RWPE2 (cell line): ENCODE data around the gene HECW1.
"Not testable (repeated sequence)": the region's sequence is repeated elsewhere in the genome, so short reads cannot be mapped to it uniquely, and the experiment has no call there.

ENCODE experiments used
- ATAC-seq: fragments of 200-7000 bp; cut with Tn5 transposase; 3 replicates; pipeline ENCODE4 v1.9.1; 2021; ENCODE audit warnings: low read depth
- DNase-seq: peaks from one replicate; pipeline ENCODE4 v3.0.0-alpha.2; 2020; ENCODE audit warnings: low spot score
- H3K27ac ChIP-seq: fragments of 450-650 bp; 2 replicates; pipeline ENCODE4 v1.5.1; 2017; ENCODE audit warnings: mild to moderate bottlenecking; ENCODE audit not compliant: poor library complexity, severe bottlenecking
- H3K27me3 ChIP-seq: fragments of 250-450 bp; sonication (Bioruptor Pico); 2 replicates; pipeline ENCODE4 v1.5.1; 2021; ENCODE audit warnings: mild to moderate bottlenecking, moderate library complexity; ENCODE audit not compliant: insufficient read depth, poor library complexity, severe bottlenecking
- H3K36me3 ChIP-seq: fragments of 250-450 bp; sonication (Bioruptor Pico); 2 replicates; pipeline ENCODE4 v1.5.1; 2020; ENCODE audit warnings: low read depth, mild to moderate bottlenecking, moderate library complexity
- H3K4me1 ChIP-seq: fragments of 250-450 bp; sonication (Bioruptor Pico); 2 replicates; pipeline ENCODE4 v1.5.1; 2021; ENCODE audit warnings: mild to moderate bottlenecking, moderate library complexity; ENCODE audit not compliant: insufficient read depth, poor library complexity, severe bottlenecking
- H3K4me3 ChIP-seq: fragments of 250-450 bp; sonication (Bioruptor Pico); 2 replicates; pipeline ENCODE4 v1.5.1; 2021; ENCODE audit warnings: mild to moderate bottlenecking, moderate library complexity; ENCODE audit not compliant: severe bottlenecking
- H3K9me3 ChIP-seq: fragments of 250-450 bp; sonication (Bioruptor Pico); 2 replicates; pipeline ENCODE4 v1.5.1; 2021; ENCODE audit warnings: mild to moderate bottlenecking, moderate library complexity; ENCODE audit not compliant: severe bottlenecking
- CTCF ChIP-seq: fragments of 450-650 bp; IDR thresholded peaks from one replicate; pipeline ENCODE4 v1.5.1; 2017; ENCODE audit warnings: mild to moderate bottlenecking, moderate library complexity; ENCODE audit not compliant: poor library complexity, severe bottlenecking

HECW1 gene

GRCh38 chr7:43481902-43482678 is 369.6 kb downstream of the HECW1 start:
- Histone ChIP-seq H3K27ac (no peak overlapping the region), H3K27me3 (no peaks in the 10 kb centered on the region), H3K4me3 (no peak overlapping the region), H3K9me3 (no peaks in the 10 kb centered on the region), H3K4me1 (peaks cover 4% of the 10 kb centered on the region), H3K36me3 (no peaks in the 10 kb centered on the region)
- no peak for DNase-seq
- no peak for ATAC-seq
- no peak for TF ChIP-seq CTCF

- no peaks in the 10 kb centered on the region for H3K27me3 ChIP-seq
- H3K4me3 ChIP-seq: no peak overlapping the region
- no peaks in the 10 kb centered on the region for H3K36me3 ChIP-seq
- no peaks in the 10 kb centered on the region for H3K9me3 ChIP-seq
- peaks cover 4% of the 10 kb centered on the region for H3K4me1 ChIP-seq
- no peak overlapping the region for H3K27ac ChIP-seq
- ATAC-seq (peak; percentile 27; the same call in 2 of the 3 replicates), DNase-seq (no peak)
- no peak for TF ChIP-seq CTCF
These were observed 370.3 kb downstream of the HECW1 start for GRCh38 chr7:43482679-43483252.

- Histone ChIP-seq H3K27ac (no peak overlapping the region), H3K4me1 (peaks cover 4% of the 10 kb centered on the region), H3K9me3 (no peaks in the 10 kb centered on the region), H3K36me3 (no peaks in the 10 kb centered on the region), H3K4me3 (no peak overlapping the region), H3K27me3 (no peaks in the 10 kb centered on the region)
- no peak for DNase-seq
- no peak for ATAC-seq
- TF ChIP-seq CTCF: no peak
These were observed 372.4 kb downstream of the HECW1 start for GRCh38 chr7:43484678-43485395.

- DNase-seq (no peak), ATAC-seq (no peak)
- TF ChIP-seq CTCF: no peak
- Histone ChIP-seq H3K9me3 (no peaks in the 10 kb centered on the region), H3K27ac (no peak overlapping the region), H3K36me3 (no peaks in the 10 kb centered on the region), H3K4me3 (no peak overlapping the region), H3K27me3 (no peaks in the 10 kb centered on the region), H3K4me1 (peaks cover 4% of the 10 kb centered on the region)
These were observed 373.1 kb downstream of the HECW1 start for GRCh38 chr7:43485580-43485979.

- H3K4me3 ChIP-seq, H3K9me3 ChIP-seq, H3K4me1 ChIP-seq, ATAC-seq, H3K27ac ChIP-seq, H3K36me3 ChIP-seq, DNase-seq, H3K27me3 ChIP-seq: not testable (repeated sequence)
These were observed 373.6 kb downstream of the HECW1 start for GRCh38 chr7:43486008-43486407.
